ENCODE data around the gene ATXN10.

The ATXN10 gene

GRCh38 chr22:45640941-45641621, 30.6 kb upstream of the ATXN10 start:
- no peak for TF ChIP-seq POLR2A (IDR thresholded peaks at IDR 0.05; ENCODE audit: extremely low read depth, insufficient read length)
- TF ChIP-seq MAX (IDR thresholded peaks at IDR 0.05; ENCODE audit: low read depth, low read length) = no peak
- TF ChIP-seq MYC (IDR thresholded peaks at IDR 0.05; ENCODE audit: low read depth, low read length) = no peak
- no peak for TF ChIP-seq CTCF (IDR thresholded peaks at IDR 0.05; ENCODE audit: low read depth, low read length)
- no peak for DNase-seq (ENCODE audit: low read depth)
- no peak overlapping the region for H3K4me3 ChIP-seq (ENCODE audit: low read depth, low read length)

- no peak for DNase-seq (ENCODE audit: low read depth)
- TF ChIP-seq MYC (IDR thresholded peaks at IDR 0.05; ENCODE audit: low read depth, low read length) (no peak), CTCF (IDR thresholded peaks at IDR 0.05; ENCODE audit: low read depth, low read length) (no peak), POLR2A (IDR thresholded peaks at IDR 0.05; ENCODE audit: extremely low read depth, insufficient read length) (no peak), MAX (IDR thresholded peaks at IDR 0.05; ENCODE audit: low read depth, low read length) (no peak)
- no peak overlapping the region for H3K4me3 ChIP-seq (ENCODE audit: low read depth, low read length)
These were observed 28.6 kb upstream of the ATXN10 start for GRCh38 chr22:45642986-45643385.

GRCh38 chr22:45644714-45645113, 26.9 kb upstream of the ATXN10 start:
- H3K4me3 ChIP-seq (ENCODE audit: low read depth, low read length) = no peak overlapping the region
- TF ChIP-seq MYC (IDR thresholded peaks at IDR 0.05; ENCODE audit: low read depth, low read length) (no peak), MAX (IDR thresholded peaks at IDR 0.05; ENCODE audit: low read depth, low read length) (no peak), POLR2A (IDR thresholded peaks at IDR 0.05; ENCODE audit: extremely low read depth, insufficient read length) (no peak), CTCF (IDR thresholded peaks at IDR 0.05; ENCODE audit: low read depth, low read length) (no peak)
- no peak for DNase-seq (ENCODE audit: low read depth)

- no peak overlapping the region for H3K4me3 ChIP-seq (ENCODE audit: low read depth, low read length)
- DNase-seq (ENCODE audit: low read depth) = no peak
- TF ChIP-seq POLR2A (IDR thresholded peaks at IDR 0.05; ENCODE audit: extremely low read depth, insufficient read length) (no peak), MAX (IDR thresholded peaks at IDR 0.05; ENCODE audit: low read depth, low read length) (no peak), MYC (IDR thresholded peaks at IDR 0.05; ENCODE audit: low read depth, low read length) (no peak), CTCF (IDR thresholded peaks at IDR 0.05; ENCODE audit: low read depth, low read length) (no peak)
These were observed 26.5 kb upstream of the ATXN10 start for GRCh38 chr22:45645150-45645525.

- DNase-seq (ENCODE audit: low read depth) = peak; percentile 81
- H3K4me3 ChIP-seq (ENCODE audit: low read depth, low read length) = no peak overlapping the region
- TF ChIP-seq MAX (IDR thresholded peaks at IDR 0.05; ENCODE audit: low read depth, low read length) = peak; percentile 91
- peak; percentile 93 for TF ChIP-seq MYC (IDR thresholded peaks at IDR 0.05; ENCODE audit: low read depth, low read length)
- TF ChIP-seq POLR2A (IDR thresholded peaks at IDR 0.05; ENCODE audit: extremely low read depth, insufficient read length) = no peak
- TF ChIP-seq CTCF (IDR thresholded peaks at IDR 0.05; ENCODE audit: low read depth, low read length) = peak; percentile 48
These were observed 25.9 kb upstream of the ATXN10 start for GRCh38 chr22:45645526-45646414.

Measured in NB4 (cell line).